OCI-M2 (cell line): ENCODE data around the gene SERPINB11.
"Not testable (repeated sequence)": the region's sequence is repeated elsewhere in the genome, so short reads cannot be mapped to it uniquely, and the experiment has no call there.

ENCODE experiments used
- DNase-seq: peaks from one replicate; lab custom pipeline; 2025; ENCODE audit not compliant: unreplicated experiment; lab: John Stamatoyannopoulos, UW

Gene SERPINB11

GRCh38 chr18:63702660-63703059 is at the start of gene SERPINB11:
Gene SERPINB11 (plus strand): TSS chr18:63702960. CDS start chr18:63710194, 7,234 bp downstream.
- no peak for DNase-seq

GRCh38 chr18:63658920-63659319 is 43.8 kb upstream of the SERPINB11 start:
- DNase-seq: not testable (repeated sequence)

- not testable (repeated sequence) for DNase-seq
Observed at GRCh38 chr18:63661750-63662149, 41.0 kb upstream of the SERPINB11 start, which contains the start of gene SERPINB3. Gene SERPINB3 (minus strand): TSS chr18:63661893. CDS start chr18:63661216, 677 bp downstream.

GRCh38 chr18:63664571-63664970 is 38.2 kb upstream of the SERPINB11 start:
- no peak for DNase-seq

- DNase-seq: no peak
Observed at GRCh38 chr18:63676526-63677323, 26.0 kb upstream of the SERPINB11 start.

- DNase-seq: no peak
Observed at GRCh38 chr18:63677500-63678225, 25.1 kb upstream of the SERPINB11 start.

- no peak for DNase-seq
Observed at GRCh38 chr18:63679820-63680606, 22.7 kb upstream of the SERPINB11 start.

GRCh38 chr18:63681449-63682340 is 21.1 kb upstream of the SERPINB11 start:
- DNase-seq: no peak

- no peak for DNase-seq
Observed at GRCh38 chr18:63683152-63683551, 19.6 kb upstream of the SERPINB11 start.

- DNase-seq: no peak
Observed at GRCh38 chr18:63683890-63684289, 18.9 kb upstream of the SERPINB11 start.

- no peak for DNase-seq
Observed at GRCh38 chr18:63684718-63685117, 18.0 kb upstream of the SERPINB11 start.

- no peak for DNase-seq
Observed at GRCh38 chr18:63686871-63687270, 15.9 kb upstream of the SERPINB11 start.

GRCh38 chr18:63689064-63689463 is 13.7 kb upstream of the SERPINB11 start:
- DNase-seq: no peak

GRCh38 chr18:63697097-63697660 is 5.6 kb upstream of the SERPINB11 start:
- no peak for DNase-seq

GRCh38 chr18:63700501-63700900 is 2.3 kb upstream of the SERPINB11 start:
- DNase-seq: no peak

GRCh38 chr18:63701952-63702351 is 808 bp upstream of the SERPINB11 start:
- DNase-seq: no peak

GRCh38 chr18:63705401-63705800 is 2.6 kb downstream of the SERPINB11 start:
- DNase-seq: no peak

GRCh38 chr18:63707816-63708215 is 5.1 kb downstream of the SERPINB11 start:
- DNase-seq: no peak

GRCh38 chr18:63708650-63709049 is 5.9 kb downstream of the SERPINB11 start:
- no peak for DNase-seq
